DMS 273 (cell line): ENCODE data around the gene SEC14L5.
"Not testable (repeated sequence)": the region's sequence is repeated elsewhere in the genome, so short reads cannot be mapped to it uniquely, and the experiment has no call there.

Source experiments
- DNase-seq: peaks from one replicate; lab custom pipeline; 2025; ENCODE audit not compliant: unreplicated experiment; lab: John Stamatoyannopoulos, UW

SEC14L5 gene

DNA sequence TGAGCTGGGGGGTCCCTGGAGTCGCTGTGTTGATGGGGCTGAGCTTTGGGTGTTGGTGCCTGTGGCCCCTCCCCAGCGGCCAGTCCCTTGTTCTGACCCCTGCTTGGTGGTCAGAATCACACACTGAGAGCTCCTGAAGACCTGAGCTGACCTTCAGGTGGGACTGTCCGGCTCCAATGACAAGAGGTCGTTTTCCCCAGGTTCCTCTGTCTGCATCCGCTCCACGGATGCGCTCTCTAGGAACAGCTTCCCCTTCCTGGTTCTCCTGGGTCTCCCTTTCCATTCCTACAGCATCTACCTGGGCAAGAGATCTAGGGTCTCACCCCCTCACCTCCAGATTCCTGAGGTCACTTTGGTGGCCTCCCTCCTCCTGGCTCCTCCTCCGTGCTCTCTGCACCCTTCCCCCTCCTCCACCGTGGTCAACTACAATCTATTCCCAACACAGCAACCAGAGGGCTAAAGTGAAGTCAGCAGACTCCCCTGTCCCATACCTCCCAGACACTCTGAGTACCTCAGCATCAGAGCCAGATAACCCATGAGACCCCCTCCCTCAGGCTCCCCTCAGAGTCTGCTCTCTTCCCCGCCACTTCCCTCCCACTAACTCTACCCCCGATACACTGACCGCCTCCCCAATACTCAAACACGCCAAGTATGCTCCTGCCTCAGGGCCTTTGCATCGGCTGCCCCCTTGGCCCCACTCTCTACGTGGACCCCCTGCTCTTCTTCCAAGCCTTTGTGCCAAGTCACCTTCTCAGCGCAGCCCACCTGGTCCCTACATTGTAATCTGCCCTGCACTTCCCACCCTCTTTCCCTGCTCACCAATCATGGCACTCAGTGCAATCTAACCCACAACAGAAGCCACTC lies 9.0 kb upstream of the SEC14L5 start:
- DNase-seq = no peak

DNA sequence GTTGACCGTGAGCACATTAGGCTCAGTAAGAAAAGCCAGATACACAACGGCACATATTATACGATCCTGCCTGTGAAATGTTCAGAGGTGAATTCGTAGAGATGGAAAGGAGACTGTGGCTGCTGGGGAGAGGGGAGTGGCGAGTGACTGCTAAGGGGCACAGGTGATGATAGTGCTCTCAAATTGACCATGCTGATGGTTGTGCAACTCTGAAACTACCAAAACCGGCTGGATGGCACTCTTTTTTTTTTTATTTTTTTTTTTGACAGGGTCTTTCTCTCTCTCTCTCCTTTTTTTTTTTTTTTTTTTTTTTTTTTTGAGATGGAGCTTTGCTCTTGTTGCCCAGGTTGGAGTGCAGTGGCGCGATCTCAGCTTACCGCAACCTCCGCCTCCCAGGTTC lies 8.1 kb upstream of the SEC14L5 start:
- DNase-seq = no peak

- DNase-seq = not testable (repeated sequence)
Observed at GRCh38 chr16:4951583-4951982, 6.5 kb upstream of the SEC14L5 start.

DNA sequence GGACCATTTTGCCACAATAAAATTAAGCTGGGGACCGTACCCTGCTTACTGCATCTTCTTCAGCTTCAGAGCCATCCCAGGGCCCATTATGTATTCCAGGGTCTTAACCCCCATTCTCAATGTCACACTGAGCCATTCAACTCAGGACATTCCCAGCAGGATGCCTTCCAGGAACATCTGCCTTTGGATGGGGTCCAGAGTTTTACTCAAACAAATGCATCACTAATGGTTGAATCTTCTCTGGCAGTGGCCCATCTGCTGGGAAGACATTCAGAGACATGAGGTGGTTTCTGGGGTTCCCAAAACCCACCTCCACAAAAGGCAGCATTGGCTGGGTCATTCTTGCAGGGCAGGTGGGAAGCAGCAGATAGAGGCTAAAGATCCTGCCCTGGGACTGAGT lies 3.4 kb upstream of the SEC14L5 start:
- DNase-seq = peak; percentile 79

- no peak for DNase-seq
Observed at GRCh38 chr16:4957420-4957719, 760 bp upstream of the SEC14L5 start.

DNA sequence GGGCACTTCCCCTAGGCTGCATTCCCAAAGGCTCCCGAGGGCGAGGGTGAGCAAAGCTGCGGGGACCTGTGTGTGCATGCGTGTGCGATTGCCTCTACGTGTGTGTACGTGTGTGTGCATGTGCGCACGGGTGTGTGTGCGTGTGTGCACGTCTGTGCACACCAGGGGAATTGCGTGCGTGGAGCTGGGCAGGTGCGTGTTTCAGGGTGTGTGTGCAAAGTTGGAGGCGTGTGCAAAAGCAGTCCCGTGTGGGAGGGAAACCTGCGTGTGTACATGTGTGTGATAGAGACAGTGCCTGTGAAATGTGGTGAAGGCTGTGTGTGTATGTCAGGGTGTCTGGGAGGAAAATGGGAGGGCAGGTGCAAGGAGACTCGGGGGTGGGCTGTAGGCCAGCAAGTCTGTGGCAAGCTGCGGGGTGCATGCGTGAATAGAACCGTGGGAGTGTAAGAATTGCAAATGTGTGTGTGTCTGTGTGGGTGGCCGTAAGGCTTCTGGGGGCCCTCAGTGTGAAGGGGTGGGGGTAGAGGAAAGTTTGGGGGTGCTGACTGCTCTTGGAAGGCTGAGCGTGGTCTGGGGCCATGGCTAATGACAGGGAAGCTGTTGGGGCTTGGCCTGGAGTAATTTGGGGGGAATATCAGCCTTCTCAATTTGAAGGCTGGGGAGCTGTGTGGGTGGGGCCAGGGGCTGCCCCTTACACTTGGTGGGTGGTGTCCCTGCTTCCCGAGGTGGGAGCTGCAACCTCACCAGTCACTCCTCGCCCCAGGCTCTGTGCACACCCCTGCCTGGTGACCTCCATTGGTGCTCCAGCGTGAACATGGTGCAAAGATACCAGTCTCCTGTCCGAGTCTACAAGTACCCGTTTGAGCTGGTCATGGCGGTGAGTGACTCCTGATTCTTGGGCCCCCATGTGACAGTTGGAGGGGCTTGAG lies 644 bp downstream of the SEC14L5 start:
- DNase-seq = no peak

GRCh38 chr16:4960579-4960978 lies 2.4 kb downstream of the SEC14L5 start:
- no peak for DNase-seq

DNA sequence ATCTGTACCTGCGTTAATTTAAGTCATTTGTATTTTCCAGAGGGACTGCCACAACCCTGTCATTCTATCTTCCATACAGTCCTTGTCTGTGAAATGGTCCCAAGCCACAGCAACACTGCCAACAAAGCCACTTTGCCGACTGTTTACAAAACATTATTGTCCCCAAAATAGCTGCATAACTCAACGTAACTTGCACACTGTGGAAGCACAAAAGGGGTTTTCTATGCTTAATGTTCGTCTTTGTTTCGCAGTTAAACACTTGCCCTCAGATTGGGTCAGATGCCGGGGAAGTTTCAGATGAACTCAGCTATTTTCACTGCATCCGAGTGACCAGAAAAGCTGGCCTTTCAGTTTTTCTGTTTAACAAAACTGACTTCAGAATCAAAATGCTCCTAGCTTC lies 4.6 kb downstream of the SEC14L5 start:
- no peak for DNase-seq

DNA sequence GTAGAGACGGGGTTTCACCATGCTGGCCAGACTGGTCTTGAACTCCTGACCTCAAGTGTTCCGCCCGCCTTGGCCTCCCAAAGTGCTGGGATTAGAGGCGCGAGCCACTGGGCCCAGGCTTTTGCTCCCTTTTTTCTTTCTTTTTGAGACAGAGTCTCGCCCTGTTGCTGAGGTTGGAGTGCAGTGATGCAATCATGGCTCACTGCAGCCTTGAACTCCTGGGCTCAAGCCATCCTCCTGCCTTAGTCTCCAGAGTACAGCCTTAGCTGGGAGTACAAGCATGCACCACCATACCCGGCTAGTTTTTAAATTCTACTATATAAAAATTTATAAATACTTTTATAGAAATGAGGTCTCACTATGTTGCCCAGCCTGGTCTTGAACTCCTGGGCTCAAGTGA lies 5.4 kb downstream of the SEC14L5 start:
- DNase-seq = not testable (repeated sequence)

GRCh38 chr16:4966736-4967453 lies 8.8 kb downstream of the SEC14L5 start:
- no peak for DNase-seq

DNA sequence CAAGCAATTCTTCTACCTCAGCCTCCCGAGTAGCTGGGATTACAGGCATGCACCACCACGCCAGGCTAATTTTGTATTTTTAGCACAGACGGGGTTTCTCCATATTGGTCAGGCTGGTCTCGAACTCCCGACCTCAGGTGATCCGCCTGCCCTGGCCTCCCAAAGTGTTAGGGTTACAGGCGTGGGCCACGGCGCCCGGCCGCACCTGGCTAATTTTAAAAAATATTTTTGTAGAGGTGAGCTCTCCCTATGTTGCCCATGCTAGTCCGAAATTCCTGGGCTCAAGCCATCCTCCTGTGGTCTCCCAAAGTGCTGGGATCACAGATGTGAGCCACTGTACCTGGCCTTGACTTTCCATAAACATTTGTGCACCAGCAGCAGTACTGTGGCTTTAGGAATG lies 10.1 kb downstream of the SEC14L5 start:
- DNase-seq = not testable (repeated sequence)

GRCh38 chr16:4968879-4969483 lies 10.9 kb downstream of the SEC14L5 start:
- DNase-seq = peak; percentile 75

- DNase-seq = no peak
Observed at GRCh38 chr16:4970010-4970409, 11.9 kb downstream of the SEC14L5 start.

GRCh38 chr16:4972938-4973587 lies 14.9 kb downstream of the SEC14L5 start:
- no peak for DNase-seq

- DNase-seq = no peak
Observed at GRCh38 chr16:4976079-4976478, 17.9 kb downstream of the SEC14L5 start.

DNA sequence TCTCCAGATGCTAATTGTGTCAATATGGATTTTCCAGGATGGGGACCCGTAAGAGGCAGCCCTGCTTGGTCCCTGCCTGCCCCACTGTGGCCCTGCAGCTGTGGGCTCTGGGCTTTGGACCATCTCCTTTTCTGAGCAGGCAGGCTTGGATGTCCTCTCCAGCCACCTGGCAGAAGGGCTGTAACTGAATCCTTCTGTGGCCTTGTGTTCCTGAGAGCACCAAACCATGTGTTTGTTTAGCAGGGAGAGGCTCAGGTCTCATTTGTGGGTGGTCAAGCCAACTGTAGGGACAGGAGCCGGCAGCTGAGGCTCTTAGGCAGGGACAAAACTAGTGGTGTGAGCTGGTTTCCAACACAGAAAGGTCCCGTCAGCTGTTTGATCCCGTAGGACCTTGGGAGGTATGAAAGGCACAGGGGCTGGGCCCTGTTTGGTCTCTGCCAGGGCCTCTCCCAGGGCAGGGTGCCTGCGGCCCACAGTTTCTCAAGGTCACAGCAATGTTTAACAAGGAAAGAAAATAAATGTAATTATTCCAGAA lies 18.5 kb downstream of the SEC14L5 start:
- DNase-seq = no peak

GRCh38 chr16:4979164-4979563 lies 21.0 kb downstream of the SEC14L5 start:
- no peak for DNase-seq

DNA sequence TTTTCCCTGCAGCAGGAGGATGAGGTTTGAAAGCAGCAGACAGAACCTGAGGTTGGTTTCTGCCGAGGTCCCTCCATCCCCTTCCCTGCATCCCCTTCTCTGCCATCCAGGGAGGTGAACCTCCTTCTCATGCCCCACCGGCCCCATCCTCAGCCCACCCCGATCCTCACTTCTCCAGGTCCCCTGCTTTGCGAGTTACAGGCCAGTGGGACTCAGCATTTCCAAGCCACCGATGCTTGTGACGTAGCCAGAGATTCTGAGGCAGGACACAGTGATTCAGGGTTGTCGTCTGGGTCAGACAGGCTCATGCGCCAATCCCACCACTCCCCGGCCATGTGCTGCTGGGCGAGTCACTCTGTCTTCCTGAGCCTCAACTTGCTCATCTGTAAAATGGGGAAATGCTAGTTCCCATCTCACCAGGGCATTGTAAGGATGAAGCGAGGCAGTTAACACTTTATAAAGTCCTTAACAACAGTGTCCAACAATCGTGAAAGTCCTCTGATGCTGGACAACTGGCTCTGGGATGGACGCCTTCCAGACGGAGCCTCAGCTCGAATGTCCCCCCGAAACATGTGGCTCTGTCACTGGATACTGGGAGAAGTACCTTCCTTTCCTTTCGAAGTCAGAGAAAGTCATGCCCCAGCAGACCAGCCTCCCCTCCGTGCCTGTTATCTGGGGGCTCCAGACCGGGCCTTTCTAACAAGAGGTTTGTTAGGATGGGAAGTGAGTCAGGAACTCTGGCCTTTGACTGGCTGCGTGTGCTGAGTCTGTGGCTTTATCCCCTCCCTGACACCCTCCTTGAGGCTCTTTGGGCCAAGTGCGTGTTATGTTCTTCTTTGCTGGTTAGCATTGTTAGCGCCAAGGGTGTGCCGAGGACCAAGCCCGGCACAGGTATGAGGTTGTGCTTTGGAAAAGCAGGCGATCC lies 21.9 kb downstream of the SEC14L5 start:
- DNase-seq = no peak

DNA sequence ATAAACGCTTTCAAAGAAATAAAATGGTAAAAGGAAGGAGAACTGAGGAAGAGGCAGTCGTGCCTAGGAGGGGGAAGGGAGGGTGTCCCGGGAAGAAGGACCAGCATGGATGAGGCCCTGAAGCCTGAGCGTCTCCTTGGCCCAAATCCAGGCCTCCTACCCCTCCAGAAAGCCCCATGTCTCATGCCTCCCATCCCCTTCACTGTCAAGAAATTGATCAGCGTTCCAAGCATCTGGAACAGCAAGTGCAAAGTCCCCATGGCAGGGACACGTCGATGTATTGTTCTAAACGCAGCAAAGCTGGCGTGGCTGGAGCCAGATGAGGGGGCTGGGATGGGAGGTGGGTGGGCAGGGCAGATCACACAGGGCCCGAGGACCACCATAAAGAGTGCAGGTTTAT lies 22.6 kb downstream of the SEC14L5 start:
- DNase-seq = no peak
